OCI-LY3 (cell line): ENCODE data around the gene CORO6.

Experiments
- H2AFZ ChIP-seq: fragments of 200-600, 300-600 bp; shearing (Covaris generic); 2 replicates; pipeline ENCODE4 v1.6.0; 2014; ENCODE audit warnings: antibody characterized with exemption, low read depth, low read length
- H3K27ac ChIP-seq: fragments of 200-600, 300-600 bp; sonication (generic); 2 replicates; pipeline ENCODE4 v1.5.1; 2014; ENCODE audit warnings: mild to moderate bottlenecking, low read length, moderate library complexity, mixed read lengths
- H3K27me3 ChIP-seq: fragments of 200-600, 300-600 bp; sonication (generic); 2 replicates; pipeline ENCODE4 v1.6.1; 2014; ENCODE audit warnings: low read depth, low read length, mixed read lengths
- H3K36me3 ChIP-seq: fragments of 200-600, 300-600 bp; sonication (generic); replicated peaks from 2 replicates; pipeline ENCODE3; 2014; ENCODE audit warnings: low read depth, low read length, mixed read lengths
- H3K4me1 ChIP-seq: fragments of 300-600, 200-600 bp; sonication (generic); 2 replicates; pipeline ENCODE4 v1.6.1; 2014; ENCODE audit warnings: low read length, mixed read lengths
- H3K4me2 ChIP-seq: fragments of 200-600, 300-600 bp; sonication (generic); 2 replicates; pipeline ENCODE4 v1.6.1; 2014; ENCODE audit warnings: low read length, mixed read lengths
- H3K4me3 ChIP-seq: fragments of 300-600, 200-600 bp; sonication (generic); 2 replicates; pipeline ENCODE4 v1.5.1; 2014; ENCODE audit warnings: antibody characterized with exemption, mild to moderate bottlenecking, low read length, moderate library complexity
- H3K79me2 ChIP-seq: fragments of 300-600, 200-600 bp; shearing (Covaris generic); 2 replicates; pipeline ENCODE4 v1.6.1; 2014; ENCODE audit warnings: mild to moderate bottlenecking, low read length, mixed read lengths
- H3K9ac ChIP-seq: fragments of 300-600, 200-600 bp; shearing (Covaris generic); 2 replicates; pipeline ENCODE4 v1.6.0; 2014; ENCODE audit warnings: mild to moderate bottlenecking, low read length, moderate library complexity
- H3K9me3 ChIP-seq: fragments of 200-600, 300-600 bp; shearing (Covaris generic); 2 replicates; pipeline ENCODE4 v1.6.1; 2014; ENCODE audit warnings: low read length, mixed read lengths; ENCODE audit not compliant: insufficient read depth
- H4K20me1 ChIP-seq: fragments of 200-600, 300-600 bp; sonication (generic); 2 replicates; pipeline ENCODE4 v1.6.1; 2016; ENCODE audit warnings: low read length, mixed read lengths; ENCODE audit not compliant: insufficient read depth
- EZH2phosphoT487 ChIP-seq: fragments of 200-600 bp; shearing (Covaris generic); IDR thresholded peaks from 2 replicates; pipeline ENCODE4 v1.6.1; 2018; ENCODE audit warnings: antibody characterized with exemption, mixed run types, low read depth
- TF ChIP-seq, protein P1 (sequence below): fragments of 200-600, 300-600 bp; sonication (generic); IDR thresholded peaks from 2 replicates; pipeline ENCODE4 v1.5.1; 2014; ENCODE audit warnings: antibody characterized with exemption, low read length, low read depth

Gene CORO6

GRCh38 chr17:29566473-29567303 is 56.0 kb downstream of the CORO6 start, which contains the start of gene ABHD15:
Gene ABHD15 (minus strand): TSS chr17:29567037. CDS start chr17:29566966, 71 bp downstream.
- no peaks in the 10 kb centered on the region for H4K20me1 ChIP-seq
- TF ChIP-seq, protein P1, sequence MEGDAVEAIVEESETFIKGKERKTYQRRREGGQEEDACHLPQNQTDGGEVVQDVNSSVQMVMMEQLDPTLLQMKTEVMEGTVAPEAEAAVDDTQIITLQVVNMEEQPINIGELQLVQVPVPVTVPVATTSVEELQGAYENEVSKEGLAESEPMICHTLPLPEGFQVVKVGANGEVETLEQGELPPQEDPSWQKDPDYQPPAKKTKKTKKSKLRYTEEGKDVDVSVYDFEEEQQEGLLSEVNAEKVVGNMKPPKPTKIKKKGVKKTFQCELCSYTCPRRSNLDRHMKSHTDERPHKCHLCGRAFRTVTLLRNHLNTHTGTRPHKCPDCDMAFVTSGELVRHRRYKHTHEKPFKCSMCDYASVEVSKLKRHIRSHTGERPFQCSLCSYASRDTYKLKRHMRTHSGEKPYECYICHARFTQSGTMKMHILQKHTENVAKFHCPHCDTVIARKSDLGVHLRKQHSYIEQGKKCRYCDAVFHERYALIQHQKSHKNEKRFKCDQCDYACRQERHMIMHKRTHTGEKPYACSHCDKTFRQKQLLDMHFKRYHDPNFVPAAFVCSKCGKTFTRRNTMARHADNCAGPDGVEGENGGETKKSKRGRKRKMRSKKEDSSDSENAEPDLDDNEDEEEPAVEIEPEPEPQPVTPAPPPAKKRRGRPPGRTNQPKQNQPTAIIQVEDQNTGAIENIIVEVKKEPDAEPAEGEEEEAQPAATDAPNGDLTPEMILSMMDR, result no peak
- TF ChIP-seq EZH2phosphoT487, result no peak
- peaks cover 26% of the 10 kb centered on the region for H3K79me2 ChIP-seq
- H3K4me2 ChIP-seq, result peak within 1 kb of the TSS; percentile 98
- H3K27ac ChIP-seq, result peak within 1 kb of the TSS; percentile 82
- peak within 1 kb of the TSS; percentile 80 for H3K4me3 ChIP-seq
- peaks cover 9% of the 10 kb centered on the region for H3K4me1 ChIP-seq
- H3K9ac ChIP-seq, result peak within 1 kb of the TSS; percentile 75
- H3K27me3 ChIP-seq, result no peaks in the 10 kb centered on the region
- H3K9me3 ChIP-seq, result no peaks in the 10 kb centered on the region
- peak within 1 kb of the TSS; percentile 59; the same call in 1 of the 2 replicates for H2AFZ ChIP-seq
- H3K36me3 ChIP-seq, result peaks cover 9% of the 10 kb centered on the region

GRCh38 chr17:29565643-29566472 is 56.9 kb downstream of the CORO6 start:
- Histone ChIP-seq H3K9ac (peak overlapping the region; percentile 75), H3K4me2 (peak overlapping the region; percentile 98), H3K79me2 (peaks cover 26% of the 10 kb centered on the region), H3K27me3 (no peaks in the 10 kb centered on the region), H2AFZ (peak overlapping the region; percentile 59; the same call in 1 of the 2 replicates), H3K9me3 (no peaks in the 10 kb centered on the region), H3K36me3 (peaks cover 13% of the 10 kb centered on the region), H3K4me1 (peaks cover 16% of the 10 kb centered on the region), H3K27ac (peak overlapping the region; percentile 82), H3K4me3 (peak overlapping the region; percentile 80), H4K20me1 (no peaks in the 10 kb centered on the region)
- TF ChIP-seq, protein P1, result peak; percentile 46
- no peak for TF ChIP-seq EZH2phosphoT487
